HG03280 (cell line): ENCODE data around the gene DAPK1.
"Not testable (repeated sequence)": the region's sequence is repeated elsewhere in the genome, so short reads cannot be mapped to it uniquely, and the experiment has no call there.

Source experiments
- ATAC-seq: cut with Tn5 transposase; IDR thresholded peaks from one replicate; pipeline ENCODE4 v1.9.1; 2021; ENCODE audit warnings: mild to moderate bottlenecking, moderate library complexity; ENCODE audit not compliant: unreplicated experiment

Gene DAPK1

GRCh38 chr9:87498046-87498810 is 561 bp downstream of the DAPK1 start:
- ATAC-seq = no peak

- ATAC-seq = no peak
These were observed 1.2 kb downstream of the DAPK1 start for GRCh38 chr9:87498811-87499360.

GRCh38 chr9:87499424-87500017 is 1.9 kb downstream of the DAPK1 start:
- ATAC-seq = peak; percentile 74

GRCh38 chr9:87500491-87501270 is 3.0 kb downstream of the DAPK1 start:
- ATAC-seq = no peak

GRCh38 chr9:87501271-87501656 is 3.6 kb downstream of the DAPK1 start:
- ATAC-seq = not testable (repeated sequence)

- no peak for ATAC-seq
These were observed 4.1 kb downstream of the DAPK1 start for GRCh38 chr9:87501806-87502205.

- ATAC-seq = no peak
These were observed 4.9 kb downstream of the DAPK1 start for GRCh38 chr9:87502391-87503221.

- no peak for ATAC-seq
These were observed 5.8 kb downstream of the DAPK1 start for GRCh38 chr9:87503430-87503829.

- ATAC-seq = no peak
These were observed 6.3 kb downstream of the DAPK1 start for GRCh38 chr9:87503927-87504326.

- ATAC-seq = no peak
These were observed 7.3 kb downstream of the DAPK1 start for GRCh38 chr9:87504938-87505337.

GRCh38 chr9:87505869-87506678 is 8.4 kb downstream of the DAPK1 start:
- no peak for ATAC-seq

- no peak for ATAC-seq
These were observed 9.9 kb downstream of the DAPK1 start for GRCh38 chr9:87507576-87507975.

GRCh38 chr9:87510252-87510683 is 12.6 kb downstream of the DAPK1 start:
- ATAC-seq = no peak

- no peak for ATAC-seq
These were observed 14.6 kb downstream of the DAPK1 start for GRCh38 chr9:87512311-87512710.

- no peak for ATAC-seq
These were observed 15.5 kb downstream of the DAPK1 start for GRCh38 chr9:87513161-87513560.

GRCh38 chr9:87513880-87514535 is 16.3 kb downstream of the DAPK1 start:
- no peak for ATAC-seq

- ATAC-seq = no peak
These were observed 17.3 kb downstream of the DAPK1 start for GRCh38 chr9:87515006-87515405.

GRCh38 chr9:87515588-87516221 is 18.0 kb downstream of the DAPK1 start:
- ATAC-seq = no peak
